ENCODE results near the gene LMNTD1. TPM values are rescaled to one million over a fixed set of nuclear protein-coding genes. Genes with fewer than 3 reads are reported as not detected.

Gene LMNTD1
- polyA plus RNA-seq, 1 donor from 2014 or later = not detected

DNA sequence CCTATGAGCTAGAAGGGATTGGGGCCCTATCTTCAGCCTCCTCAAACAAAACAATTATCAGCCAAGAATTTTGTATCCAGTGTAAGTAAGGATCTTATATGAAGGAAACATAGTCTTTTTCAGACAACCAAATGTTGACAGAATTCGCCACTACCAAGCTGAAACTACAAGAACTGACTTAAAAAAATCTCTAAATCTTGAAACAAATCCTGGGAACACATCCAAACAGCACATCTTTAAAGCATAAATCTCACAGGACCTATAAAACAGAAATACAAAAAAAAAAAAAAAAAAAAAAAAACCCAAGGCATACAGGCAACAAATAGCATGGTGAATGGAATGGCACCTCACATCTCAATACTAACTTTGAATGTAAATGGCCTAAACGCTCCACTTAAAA is 41.3 kb upstream of the LMNTD1 start:
- Histone ChIP-seq H3K4me3 (ENCODE audit: low read length) (no peak overlapping the region), H3K36me3 (ENCODE audit: insufficient read depth, low read length) (no peaks in the 10 kb centered on the region), H4K20me1 (ENCODE audit: insufficient read depth) (no peaks in the 10 kb centered on the region), H3K79me2 (replicated peaks; ENCODE audit: insufficient read depth, low read length) (no peaks in the 10 kb centered on the region), H3K27ac (ENCODE audit: low read length) (no peak overlapping the region), H3K4me2 (ENCODE audit: low read length) (no peak overlapping the region), H3K9me2 (ENCODE audit: insufficient read depth, low read length) (no peaks in the 10 kb centered on the region), H3K27me3 (ENCODE audit: insufficient read depth, low read depth, low read length) (no peaks in the 10 kb centered on the region), H2AFZ (ENCODE audit: low read depth, low read length) (no peak overlapping the region), H3K9me3 (ENCODE audit: low read length) (no peaks in the 10 kb centered on the region), H3F3A (ENCODE audit: insufficient read depth, low read length, poor library complexity, severe bottlenecking) (no peaks in the 10 kb centered on the region), H3K9ac (ENCODE audit: low read length) (no peak overlapping the region)
- TF ChIP-seq MXI1 (conservative IDR thresholded peaks at IDR 0.05; ENCODE audit: poor library complexity, severe bottlenecking) = no peak
- no peak for TF ChIP-seq EP300 (conservative IDR thresholded peaks at IDR 0.05; ENCODE audit: poor library complexity, severe bottlenecking)
- TF ChIP-seq RAD21 (conservative IDR thresholded peaks at IDR 0.05) = no peak
- no peak for TF ChIP-seq EZH2 (IDR thresholded peaks at IDR 0.05; ENCODE audit: borderline replicate concordance, insufficient read depth, low read length, poor library complexity, severe bottlenecking)

DNA sequence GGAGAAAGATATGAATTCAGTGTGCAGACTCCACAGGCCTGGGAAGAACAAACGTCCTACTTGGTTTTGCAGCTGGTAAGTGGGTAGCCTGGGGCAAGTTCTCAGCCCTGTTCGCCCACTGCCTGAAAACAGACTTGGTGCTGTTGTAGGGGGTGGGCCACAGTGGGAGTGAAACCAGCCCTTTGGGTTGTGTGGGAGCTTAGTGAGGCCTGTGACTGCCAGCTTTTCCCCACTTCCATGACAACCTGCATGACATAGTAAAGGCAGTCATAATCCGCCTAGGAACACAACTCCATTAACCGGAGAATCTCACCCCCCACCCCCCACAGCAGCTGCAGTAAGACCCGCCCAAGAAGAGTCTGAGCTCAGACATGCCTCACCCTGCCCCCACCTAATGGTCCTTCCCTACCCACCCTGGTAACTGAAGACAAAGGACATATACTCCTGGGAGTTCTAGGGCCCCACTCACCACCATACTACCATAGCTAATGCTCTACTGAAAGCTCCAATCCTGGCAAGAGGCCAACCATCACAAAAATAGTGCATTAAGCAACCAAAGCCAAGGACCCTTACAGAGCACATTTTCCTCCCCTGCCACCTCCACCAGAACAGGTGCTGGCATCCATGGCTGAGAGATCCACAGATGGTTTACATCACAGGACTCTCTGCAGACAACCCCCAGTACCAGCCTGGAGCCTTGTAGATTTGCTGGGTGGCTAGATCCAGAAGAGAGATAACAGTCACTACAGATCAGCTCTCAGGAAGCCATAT is 39.8 kb upstream of the LMNTD1 start:
- no peak overlapping the region for H2AFZ ChIP-seq (ENCODE audit: low read depth, low read length)
- no peaks in the 10 kb centered on the region for H4K20me1 ChIP-seq (ENCODE audit: insufficient read depth)
- H3K27me3 ChIP-seq (ENCODE audit: insufficient read depth, low read depth, low read length) = no peaks in the 10 kb centered on the region
- TF ChIP-seq, protein P1, sequence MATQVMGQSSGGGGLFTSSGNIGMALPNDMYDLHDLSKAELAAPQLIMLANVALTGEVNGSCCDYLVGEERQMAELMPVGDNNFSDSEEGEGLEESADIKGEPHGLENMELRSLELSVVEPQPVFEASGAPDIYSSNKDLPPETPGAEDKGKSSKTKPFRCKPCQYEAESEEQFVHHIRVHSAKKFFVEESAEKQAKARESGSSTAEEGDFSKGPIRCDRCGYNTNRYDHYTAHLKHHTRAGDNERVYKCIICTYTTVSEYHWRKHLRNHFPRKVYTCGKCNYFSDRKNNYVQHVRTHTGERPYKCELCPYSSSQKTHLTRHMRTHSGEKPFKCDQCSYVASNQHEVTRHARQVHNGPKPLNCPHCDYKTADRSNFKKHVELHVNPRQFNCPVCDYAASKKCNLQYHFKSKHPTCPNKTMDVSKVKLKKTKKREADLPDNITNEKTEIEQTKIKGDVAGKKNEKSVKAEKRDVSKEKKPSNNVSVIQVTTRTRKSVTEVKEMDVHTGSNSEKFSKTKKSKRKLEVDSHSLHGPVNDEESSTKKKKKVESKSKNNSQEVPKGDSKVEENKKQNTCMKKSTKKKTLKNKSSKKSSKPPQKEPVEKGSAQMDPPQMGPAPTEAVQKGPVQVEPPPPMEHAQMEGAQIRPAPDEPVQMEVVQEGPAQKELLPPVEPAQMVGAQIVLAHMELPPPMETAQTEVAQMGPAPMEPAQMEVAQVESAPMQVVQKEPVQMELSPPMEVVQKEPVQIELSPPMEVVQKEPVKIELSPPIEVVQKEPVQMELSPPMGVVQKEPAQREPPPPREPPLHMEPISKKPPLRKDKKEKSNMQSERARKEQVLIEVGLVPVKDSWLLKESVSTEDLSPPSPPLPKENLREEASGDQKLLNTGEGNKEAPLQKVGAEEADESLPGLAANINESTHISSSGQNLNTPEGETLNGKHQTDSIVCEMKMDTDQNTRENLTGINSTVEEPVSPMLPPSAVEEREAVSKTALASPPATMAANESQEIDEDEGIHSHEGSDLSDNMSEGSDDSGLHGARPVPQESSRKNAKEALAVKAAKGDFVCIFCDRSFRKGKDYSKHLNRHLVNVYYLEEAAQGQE (IDR thresholded peaks at IDR 0.05; ENCODE audit: borderline replicate concordance) = no peak
- TF ChIP-seq SMC3 (conservative IDR thresholded peaks at IDR 0.05; ENCODE audit: poor library complexity) (no peak), POLR2AphosphoS5 (IDR thresholded peaks at IDR 0.05) (no peak), EP300 (conservative IDR thresholded peaks at IDR 0.05; ENCODE audit: poor library complexity, severe bottlenecking) (no peak), RAD21 (conservative IDR thresholded peaks at IDR 0.05) (no peak)
- TF ChIP-seq, protein P2, sequence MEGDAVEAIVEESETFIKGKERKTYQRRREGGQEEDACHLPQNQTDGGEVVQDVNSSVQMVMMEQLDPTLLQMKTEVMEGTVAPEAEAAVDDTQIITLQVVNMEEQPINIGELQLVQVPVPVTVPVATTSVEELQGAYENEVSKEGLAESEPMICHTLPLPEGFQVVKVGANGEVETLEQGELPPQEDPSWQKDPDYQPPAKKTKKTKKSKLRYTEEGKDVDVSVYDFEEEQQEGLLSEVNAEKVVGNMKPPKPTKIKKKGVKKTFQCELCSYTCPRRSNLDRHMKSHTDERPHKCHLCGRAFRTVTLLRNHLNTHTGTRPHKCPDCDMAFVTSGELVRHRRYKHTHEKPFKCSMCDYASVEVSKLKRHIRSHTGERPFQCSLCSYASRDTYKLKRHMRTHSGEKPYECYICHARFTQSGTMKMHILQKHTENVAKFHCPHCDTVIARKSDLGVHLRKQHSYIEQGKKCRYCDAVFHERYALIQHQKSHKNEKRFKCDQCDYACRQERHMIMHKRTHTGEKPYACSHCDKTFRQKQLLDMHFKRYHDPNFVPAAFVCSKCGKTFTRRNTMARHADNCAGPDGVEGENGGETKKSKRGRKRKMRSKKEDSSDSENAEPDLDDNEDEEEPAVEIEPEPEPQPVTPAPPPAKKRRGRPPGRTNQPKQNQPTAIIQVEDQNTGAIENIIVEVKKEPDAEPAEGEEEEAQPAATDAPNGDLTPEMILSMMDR (IDR thresholded peaks at IDR 0.05; ENCODE audit: poor library complexity, severe bottlenecking) = no peak
- H3K9me3 ChIP-seq (ENCODE audit: low read length) = no peaks in the 10 kb centered on the region
- no peak overlapping the region for H3K27ac ChIP-seq (ENCODE audit: low read length)
- H3K9ac ChIP-seq (ENCODE audit: low read length) = no peak overlapping the region
- no peaks in the 10 kb centered on the region for H3K36me3 ChIP-seq (ENCODE audit: insufficient read depth, low read length)
- H3K4me2 ChIP-seq (ENCODE audit: low read length) = no peak overlapping the region
- H3K79me2 ChIP-seq (replicated peaks; ENCODE audit: insufficient read depth, low read length) = no peaks in the 10 kb centered on the region
- no peaks in the 10 kb centered on the region for H3K9me2 ChIP-seq (ENCODE audit: insufficient read depth, low read length)
- no peak overlapping the region for H3K4me3 ChIP-seq (ENCODE audit: low read length)
- H3F3A ChIP-seq (ENCODE audit: insufficient read depth, low read length, poor library complexity, severe bottlenecking) = no peaks in the 10 kb centered on the region

All from neural cell (in vitro differentiated cells).